ENCODE results near the gene MB. TPM values are rescaled to one million over a fixed set of nuclear protein-coding genes. Genes with fewer than 3 reads are reported as not detected.

The MB gene
- total RNA-seq, 1 donor from 2014 or later = not detected

DNA sequence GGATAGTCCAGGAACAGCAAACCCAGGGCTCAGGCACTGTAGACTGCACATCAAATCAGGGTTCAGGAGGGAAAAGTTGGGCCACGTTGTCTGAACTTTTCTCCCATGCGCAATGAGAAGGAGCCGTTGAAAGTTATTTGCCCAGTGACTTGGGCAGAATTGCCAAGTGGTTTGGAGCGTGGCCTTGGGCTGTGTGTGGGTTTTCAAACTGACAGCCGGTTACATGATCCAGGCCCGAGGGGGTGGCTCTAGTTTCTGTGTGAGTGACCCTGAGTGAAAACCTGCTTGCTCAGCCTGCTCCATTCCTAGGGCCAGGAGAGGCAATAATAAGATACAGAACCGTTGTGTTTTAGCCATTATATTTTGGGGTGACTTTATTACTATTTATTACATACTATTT, 20.3 kb downstream of the MB start:
- no peak for DNase-seq (ENCODE audit: low read depth)
- TF ChIP-seq, protein P1, sequence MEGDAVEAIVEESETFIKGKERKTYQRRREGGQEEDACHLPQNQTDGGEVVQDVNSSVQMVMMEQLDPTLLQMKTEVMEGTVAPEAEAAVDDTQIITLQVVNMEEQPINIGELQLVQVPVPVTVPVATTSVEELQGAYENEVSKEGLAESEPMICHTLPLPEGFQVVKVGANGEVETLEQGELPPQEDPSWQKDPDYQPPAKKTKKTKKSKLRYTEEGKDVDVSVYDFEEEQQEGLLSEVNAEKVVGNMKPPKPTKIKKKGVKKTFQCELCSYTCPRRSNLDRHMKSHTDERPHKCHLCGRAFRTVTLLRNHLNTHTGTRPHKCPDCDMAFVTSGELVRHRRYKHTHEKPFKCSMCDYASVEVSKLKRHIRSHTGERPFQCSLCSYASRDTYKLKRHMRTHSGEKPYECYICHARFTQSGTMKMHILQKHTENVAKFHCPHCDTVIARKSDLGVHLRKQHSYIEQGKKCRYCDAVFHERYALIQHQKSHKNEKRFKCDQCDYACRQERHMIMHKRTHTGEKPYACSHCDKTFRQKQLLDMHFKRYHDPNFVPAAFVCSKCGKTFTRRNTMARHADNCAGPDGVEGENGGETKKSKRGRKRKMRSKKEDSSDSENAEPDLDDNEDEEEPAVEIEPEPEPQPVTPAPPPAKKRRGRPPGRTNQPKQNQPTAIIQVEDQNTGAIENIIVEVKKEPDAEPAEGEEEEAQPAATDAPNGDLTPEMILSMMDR (conservative IDR thresholded peaks at IDR 0.05; ENCODE audit: low read depth, low read length) = no peak
- H3K4me3 ChIP-seq (ENCODE audit: low read depth, low read length) = no peak overlapping the region

- DNase-seq (ENCODE audit: low read depth) = no peak
- TF ChIP-seq, protein P1 (conservative IDR thresholded peaks at IDR 0.05; ENCODE audit: low read depth, low read length) = no peak
- H3K4me3 ChIP-seq (ENCODE audit: low read depth, low read length) = no peak overlapping the region
These were observed 22.4 kb downstream of the MB start for GRCh38 chr22:35594686-35595085.

DNA sequence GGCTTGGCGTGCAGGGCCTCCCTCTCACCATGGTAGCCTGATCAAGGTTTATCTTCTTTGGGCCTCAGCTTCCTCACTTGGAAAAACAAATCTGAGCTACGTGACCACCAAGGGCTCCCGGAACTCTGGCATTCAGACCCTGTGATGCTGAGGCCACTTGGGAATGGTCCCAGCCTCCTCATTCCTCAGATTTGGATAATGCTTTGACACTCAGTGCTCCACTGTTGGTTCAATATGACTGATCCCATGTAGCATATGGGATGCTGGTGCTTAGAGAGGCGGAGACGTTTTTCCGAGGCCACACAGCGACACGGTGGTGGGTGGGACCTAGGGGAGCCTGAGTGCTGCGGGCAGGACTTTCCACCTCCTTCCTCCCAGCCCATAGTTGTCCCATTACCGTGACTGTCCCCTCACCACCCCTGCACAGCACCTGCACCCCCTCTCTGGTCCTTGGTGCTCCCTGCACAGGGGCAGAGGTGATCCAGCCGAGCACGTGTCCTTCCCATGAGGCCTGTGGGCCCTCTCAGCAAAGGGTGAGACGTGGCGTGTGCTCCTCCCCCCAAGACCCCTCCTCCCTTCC, 23.1 kb downstream of the MB start:
- TF ChIP-seq, protein P1 (conservative IDR thresholded peaks at IDR 0.05; ENCODE audit: low read depth, low read length) = no peak
- DNase-seq (ENCODE audit: low read depth) = no peak

GRCh38 chr22:35593071-35593890, 23.8 kb downstream of the MB start:
- TF ChIP-seq, protein P1 (conservative IDR thresholded peaks at IDR 0.05; ENCODE audit: low read depth, low read length) = no peak
- H3K4me3 ChIP-seq (ENCODE audit: low read depth, low read length) = no peak overlapping the region
- no peak for DNase-seq (ENCODE audit: low read depth)

More for the DNA sequence above, 23.1 kb downstream of the MB start:
- H3K4me3 ChIP-seq (ENCODE audit: low read depth, low read length) = no peak overlapping the region

GRCh38 chr22:35592418-35592967, 24.6 kb downstream of the MB start:
- no peak for DNase-seq (ENCODE audit: low read depth)
- H3K4me3 ChIP-seq (ENCODE audit: low read depth, low read length) = no peak overlapping the region
- TF ChIP-seq, protein P1 (conservative IDR thresholded peaks at IDR 0.05; ENCODE audit: low read depth, low read length) = no peak

DNA sequence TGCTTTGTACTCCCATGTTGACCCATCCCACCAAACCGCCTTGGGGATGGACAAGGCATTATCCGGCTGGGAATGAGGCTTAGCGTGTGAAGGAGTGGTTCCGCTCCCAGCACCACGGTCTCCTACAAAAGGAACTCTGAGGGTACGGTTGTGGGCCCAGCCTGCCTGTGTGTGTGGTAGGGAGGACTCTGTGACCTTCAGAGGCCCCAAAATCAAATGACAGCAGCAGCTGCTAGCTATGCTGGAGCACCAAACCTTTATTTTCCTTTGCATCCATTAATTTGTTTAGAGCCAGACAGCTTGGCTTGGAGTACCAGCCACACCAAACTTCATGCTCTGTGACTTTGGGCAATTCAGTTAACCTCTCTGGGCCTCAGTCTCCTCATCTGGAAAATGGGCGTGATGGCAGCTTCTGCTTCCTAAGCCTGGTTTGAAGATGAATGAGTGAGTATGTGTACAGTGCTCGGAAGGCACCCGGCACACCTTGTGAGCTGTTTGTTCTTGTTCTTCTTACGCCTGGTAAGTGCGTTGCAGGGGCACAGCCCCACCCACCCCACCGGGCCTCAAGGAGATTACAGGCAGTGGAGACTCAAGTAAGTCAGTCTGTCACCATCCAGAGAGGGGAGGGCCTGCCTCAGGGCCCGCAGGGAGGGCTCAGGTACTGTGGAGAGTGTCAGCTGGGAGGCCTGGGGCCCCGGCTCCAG, 25.3 kb downstream of the MB start:
- DNase-seq (ENCODE audit: low read depth) = no peak
- no peak overlapping the region for H3K4me3 ChIP-seq (ENCODE audit: low read depth, low read length)
- TF ChIP-seq, protein P1 (conservative IDR thresholded peaks at IDR 0.05; ENCODE audit: low read depth, low read length) = no peak
